MM.1S (cell line): Measurements from ENCODE around the gene RBM17.

Source experiments
- DNase-seq: peaks from one replicate; pipeline ENCODE4 v3.0.0-alpha.2; 2015
- H2AFZ ChIP-seq: fragments of 300-600 bp; sonication (generic); 2 replicates; pipeline ENCODE4 v1.6.0; 2016; ENCODE audit warnings: antibody characterized with exemption, low read length
- H3F3A ChIP-seq: fragments of 300-600 bp; sonication (generic); 2 replicates; pipeline ENCODE4 v1.6.1; 2016; ENCODE audit warnings: mild to moderate bottlenecking, antibody characterized with exemption, low read length, moderate library complexity, mixed read lengths; ENCODE audit not compliant: insufficient read depth
- H3K27ac ChIP-seq: fragments of 300-600 bp; sonication (generic); 2 replicates; pipeline ENCODE4 v1.5.1; 2016; ENCODE audit warnings: mild to moderate bottlenecking, low read length
- H3K27me3 ChIP-seq: fragments of 300-600 bp; sonication (generic); replicated peaks from 2 replicates; pipeline ENCODE4 v1.6.0; 2016; ENCODE audit warnings: low read length; ENCODE audit not compliant: insufficient read depth
- H3K36me3 ChIP-seq: fragments of 300-600 bp; sonication (generic); replicated peaks from 2 replicates; pipeline ENCODE4 v1.6.1; 2016; ENCODE audit warnings: mild to moderate bottlenecking, low read length, mixed read lengths; ENCODE audit not compliant: insufficient read depth
- H3K4me1 ChIP-seq: fragments of 300-600 bp; sonication (generic); 2 replicates; pipeline ENCODE4 v1.6.1; 2016; ENCODE audit warnings: low read length, mixed read lengths
- H3K4me2 ChIP-seq: fragments of 300-600 bp; sonication (generic); 2 replicates; pipeline ENCODE4 v1.6.0; 2016; ENCODE audit warnings: low read depth, low read length
- H3K4me3 ChIP-seq: fragments of 300-600 bp; sonication (generic); 2 replicates; pipeline ENCODE4 v1.5.1; 2016; ENCODE audit warnings: low read length, mixed read lengths
- H3K79me2 ChIP-seq: fragments of 300-600 bp; sonication (generic); 2 replicates; pipeline ENCODE4 v1.6.1; 2016; ENCODE audit warnings: mixed run types, low read length, mixed read lengths
- H3K9ac ChIP-seq: fragments of 300-600 bp; sonication (generic); 2 replicates; pipeline ENCODE4 v1.6.1; 2016; ENCODE audit warnings: low read length, mixed read lengths
- H3K9me2 ChIP-seq: fragments of 300-600 bp; sonication (generic); replicated peaks from 2 replicates; pipeline ENCODE4 v1.6.1; 2016; ENCODE audit warnings: mild to moderate bottlenecking, low read length, mixed read lengths; ENCODE audit not compliant: insufficient read depth
- H3K9me3 ChIP-seq: fragments of 300-600 bp; sonication (generic); replicated peaks from 2 replicates; pipeline ENCODE4 v1.6.1; 2016; ENCODE audit warnings: mild to moderate bottlenecking, low read length, mixed read lengths; ENCODE audit not compliant: insufficient read depth
- H4K20me1 ChIP-seq: fragments of 300-600 bp; sonication (generic); 2 replicates; pipeline ENCODE4 v1.6.1; 2016; ENCODE audit warnings: mild to moderate bottlenecking, low read length, moderate library complexity, mixed read lengths; ENCODE audit not compliant: insufficient read depth
- EZH2 ChIP-seq: fragments of 300-600 bp; sonication (generic); optimal IDR thresholded peaks from 2 replicates; pipeline ENCODE3; 2017; ENCODE audit warnings: low read depth, mild to moderate bottlenecking, antibody characterized with exemption, low read length, mixed read lengths
- EZH2phosphoT487 ChIP-seq: fragments of 300-600 bp; sonication (generic); IDR thresholded peaks from 2 replicates; pipeline ENCODE4 v1.6.1; 2018; ENCODE audit warnings: antibody characterized with exemption, low read length
- TF ChIP-seq, protein P1 (sequence below): fragments of 300-600 bp; sonication (generic); IDR thresholded peaks from 2 replicates; pipeline ENCODE4 v1.5.1; 2016; ENCODE audit warnings: antibody characterized with exemption, low read length, mixed read lengths

Gene RBM17

GRCh38 chr10:6068422-6068821 is 20.4 kb upstream of the RBM17 start:
- H3K36me3 ChIP-seq: no peaks in the 10 kb centered on the region
- H3K4me1 ChIP-seq: peaks cover 13% of the 10 kb centered on the region

DNA sequence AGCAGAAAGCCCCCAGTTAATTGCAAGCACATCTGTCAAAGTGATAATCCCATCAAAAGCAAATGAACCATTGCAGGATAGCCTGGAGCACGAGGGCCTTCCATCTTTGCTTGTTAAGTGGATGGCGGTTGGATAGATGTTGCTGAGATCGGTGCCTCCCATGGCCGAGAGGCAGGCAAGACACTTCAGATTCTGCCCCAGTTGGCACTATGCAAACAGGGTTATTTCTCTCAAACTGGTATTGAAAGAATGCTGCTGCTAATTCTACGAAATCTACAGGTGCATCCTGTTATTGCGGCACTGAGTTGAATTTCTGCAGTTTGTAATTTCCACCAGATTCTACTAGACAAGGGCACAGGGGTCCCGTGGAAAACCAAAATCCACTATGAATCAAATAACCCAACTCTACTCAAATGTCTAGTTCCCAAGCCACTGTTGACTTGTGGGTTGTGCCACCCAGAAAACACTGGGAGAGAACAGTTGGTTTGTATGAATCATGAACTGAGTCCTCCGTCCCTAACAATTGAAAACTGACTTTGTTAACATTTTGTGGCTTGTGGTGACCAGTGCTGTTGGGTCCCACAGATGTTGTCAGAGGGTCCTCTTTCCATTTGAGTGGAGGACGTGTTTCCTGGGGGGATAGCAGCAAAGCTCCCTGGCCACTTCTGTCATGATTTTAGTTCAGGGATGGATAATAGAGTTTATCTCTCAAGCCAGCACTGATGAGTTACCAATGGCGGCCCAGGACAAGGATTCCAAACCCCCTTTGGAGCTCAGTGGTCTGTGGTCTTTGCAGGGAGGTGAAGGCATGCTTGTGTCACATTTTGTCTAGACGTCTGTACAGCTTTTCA is 19.5 kb upstream of the RBM17 start:
- peaks cover 13% of the 10 kb centered on the region for H3K4me1 ChIP-seq
- H3K27me3 ChIP-seq: peaks cover 16% of the 10 kb centered on the region; the same call in 1 of the 2 replicates
- peak overlapping the region; percentile 8; the same call in 1 of the 2 replicates for H3K27ac ChIP-seq
- DNase-seq: peak; percentile 66
- H3F3A ChIP-seq: 0 out of 2 replicates have a peak, but pooled peaks cover 5% of the 10 kb centered on the region
- no peak overlapping the region for H2AFZ ChIP-seq
- H3K4me2 ChIP-seq: peak overlapping the region; percentile 27
- no peak overlapping the region for H3K4me3 ChIP-seq
- H3K9me3 ChIP-seq: no peaks in the 10 kb centered on the region
- TF ChIP-seq EZH2 (no peak), EZH2phosphoT487 (no peak)
- TF ChIP-seq, protein P1, sequence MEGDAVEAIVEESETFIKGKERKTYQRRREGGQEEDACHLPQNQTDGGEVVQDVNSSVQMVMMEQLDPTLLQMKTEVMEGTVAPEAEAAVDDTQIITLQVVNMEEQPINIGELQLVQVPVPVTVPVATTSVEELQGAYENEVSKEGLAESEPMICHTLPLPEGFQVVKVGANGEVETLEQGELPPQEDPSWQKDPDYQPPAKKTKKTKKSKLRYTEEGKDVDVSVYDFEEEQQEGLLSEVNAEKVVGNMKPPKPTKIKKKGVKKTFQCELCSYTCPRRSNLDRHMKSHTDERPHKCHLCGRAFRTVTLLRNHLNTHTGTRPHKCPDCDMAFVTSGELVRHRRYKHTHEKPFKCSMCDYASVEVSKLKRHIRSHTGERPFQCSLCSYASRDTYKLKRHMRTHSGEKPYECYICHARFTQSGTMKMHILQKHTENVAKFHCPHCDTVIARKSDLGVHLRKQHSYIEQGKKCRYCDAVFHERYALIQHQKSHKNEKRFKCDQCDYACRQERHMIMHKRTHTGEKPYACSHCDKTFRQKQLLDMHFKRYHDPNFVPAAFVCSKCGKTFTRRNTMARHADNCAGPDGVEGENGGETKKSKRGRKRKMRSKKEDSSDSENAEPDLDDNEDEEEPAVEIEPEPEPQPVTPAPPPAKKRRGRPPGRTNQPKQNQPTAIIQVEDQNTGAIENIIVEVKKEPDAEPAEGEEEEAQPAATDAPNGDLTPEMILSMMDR: no peak
- no peaks in the 10 kb centered on the region for H3K9me2 ChIP-seq
- H3K79me2 ChIP-seq: no peaks in the 10 kb centered on the region
- H3K36me3 ChIP-seq: no peaks in the 10 kb centered on the region
- no peak overlapping the region for H3K9ac ChIP-seq
- no peaks in the 10 kb centered on the region for H4K20me1 ChIP-seq

More at GRCh38 chr10:6068422-6068821, 20.4 kb upstream of the RBM17 start:
- TF ChIP-seq EZH2 (no peak), EZH2phosphoT487 (no peak)
- TF ChIP-seq, protein P1: no peak
- Histone ChIP-seq H3K4me2 (peak overlapping the region; percentile 27; the same call in 1 of the 2 replicates), H3K9me3 (no peaks in the 10 kb centered on the region), H4K20me1 (no peaks in the 10 kb centered on the region), H3K9ac (no peak overlapping the region), H3K9me2 (no peaks in the 10 kb centered on the region), H3K27me3 (peaks cover 16% of the 10 kb centered on the region; the same call in 1 of the 2 replicates), H3F3A (0 out of 2 replicates have a peak, but pooled peaks cover 5% of the 10 kb centered on the region), H3K79me2 (no peaks in the 10 kb centered on the region), H3K4me3 (no peak overlapping the region), H3K27ac (peak overlapping the region; percentile 8; the same call in 1 of the 2 replicates), H2AFZ (no peak overlapping the region)
- DNase-seq: peak; percentile 52

DNA sequence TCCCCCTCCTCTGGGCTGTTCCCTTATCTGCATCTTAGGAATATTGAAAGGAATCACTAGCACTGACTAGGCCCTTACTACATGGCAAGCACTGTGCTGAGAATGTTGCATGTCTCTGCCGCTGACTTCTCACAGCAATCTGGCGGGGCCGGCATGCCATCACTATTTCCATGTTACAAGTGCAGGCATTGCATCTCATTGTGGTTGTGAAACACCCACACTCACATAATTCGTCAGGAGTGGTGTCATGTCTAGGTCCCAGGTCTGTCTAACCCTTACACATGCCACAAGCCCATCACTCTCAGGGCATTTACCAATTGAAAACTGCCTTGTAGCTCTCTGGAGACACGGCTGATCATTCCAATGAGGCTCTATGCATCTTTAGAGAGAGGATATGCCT is 18.2 kb upstream of the RBM17 start:
- no peaks in the 10 kb centered on the region for H3K9me3 ChIP-seq
- H3K36me3 ChIP-seq: no peaks in the 10 kb centered on the region
- H3K9me2 ChIP-seq: no peaks in the 10 kb centered on the region
- no peaks in the 10 kb centered on the region for H3K79me2 ChIP-seq
- H3K27ac ChIP-seq: no peak overlapping the region
- H2AFZ ChIP-seq: no peak overlapping the region
- H4K20me1 ChIP-seq: no peaks in the 10 kb centered on the region
- peaks cover 13% of the 10 kb centered on the region for H3K4me1 ChIP-seq
- peaks cover 16% of the 10 kb centered on the region; the same call in 1 of the 2 replicates for H3K27me3 ChIP-seq
- 0 out of 2 replicates have a peak, but pooled peaks cover 5% of the 10 kb centered on the region for H3F3A ChIP-seq
- no peak for DNase-seq
- no peak overlapping the region for H3K4me2 ChIP-seq
- H3K4me3 ChIP-seq: no peak overlapping the region
- no peak overlapping the region for H3K9ac ChIP-seq
- TF ChIP-seq EZH2phosphoT487: no peak
- TF ChIP-seq, protein P1: no peak
- TF ChIP-seq EZH2: no peak
